ENCODE measurements around the gene EFCAB6.
"Not testable (repeated sequence)": the region's sequence is repeated elsewhere in the genome, so short reads cannot be mapped to it uniquely, and the experiment has no call there.

The EFCAB6 gene

GRCh38 chr22:43704051-43704450 lies 108.1 kb downstream of the EFCAB6 start:
- DNase-seq = no peak

GRCh38 chr22:43698403-43698802 lies 113.7 kb downstream of the EFCAB6 start:
- DNase-seq = no peak

GRCh38 chr22:43697894-43698293 lies 114.2 kb downstream of the EFCAB6 start:
- DNase-seq = no peak

GRCh38 chr22:43693249-43693648 lies 118.9 kb downstream of the EFCAB6 start:
- DNase-seq = no peak

- DNase-seq = no peak
Measured at GRCh38 chr22:43689356-43689755, 122.7 kb downstream of the EFCAB6 start.

- DNase-seq = no peak
Measured at GRCh38 chr22:43682851-43683250, 129.3 kb downstream of the EFCAB6 start.

GRCh38 chr22:43681731-43682360 lies 130.3 kb downstream of the EFCAB6 start:
- DNase-seq = no peak

GRCh38 chr22:43670513-43670912 lies 141.6 kb downstream of the EFCAB6 start:
- DNase-seq = no peak

- DNase-seq = no peak
Measured at GRCh38 chr22:43669190-43669589, 142.9 kb downstream of the EFCAB6 start.

- no peak for DNase-seq
Measured at GRCh38 chr22:43667656-43668055, 144.4 kb downstream of the EFCAB6 start.

GRCh38 chr22:43666457-43666856 lies 145.6 kb downstream of the EFCAB6 start:
- DNase-seq = no peak

- DNase-seq = no peak
Measured at GRCh38 chr22:43658823-43659222, 153.3 kb downstream of the EFCAB6 start.

- not testable (repeated sequence) for DNase-seq
Measured at GRCh38 chr22:43656581-43656980, 155.5 kb downstream of the EFCAB6 start.

- no peak for DNase-seq
Measured at GRCh38 chr22:43654271-43654670, 157.8 kb downstream of the EFCAB6 start.

GRCh38 chr22:43652845-43653244 lies 159.3 kb downstream of the EFCAB6 start:
- no peak for DNase-seq

GRCh38 chr22:43643387-43643786 lies 168.7 kb downstream of the EFCAB6 start:
- no peak for DNase-seq

GRCh38 chr22:43642319-43643206 lies 169.5 kb downstream of the EFCAB6 start:
- DNase-seq = no peak

GRCh38 chr22:43639228-43639948 lies 172.7 kb downstream of the EFCAB6 start:
- DNase-seq = no peak

GRCh38 chr22:43637275-43638260 lies 174.5 kb downstream of the EFCAB6 start:
- DNase-seq = no peak

- no peak for DNase-seq
Measured at GRCh38 chr22:43636086-43636485, 176.0 kb downstream of the EFCAB6 start.

- DNase-seq = no peak
Measured at GRCh38 chr22:43635101-43635500, 177.0 kb downstream of the EFCAB6 start.

- DNase-seq = no peak
Measured at GRCh38 chr22:43634316-43634715, 177.8 kb downstream of the EFCAB6 start.

Measured in NCI-H2227 treated with DMSO at 0.1 percent for 48 hours (cell line).